DMS 273 treated with DMSO at 0.1 percent for 48 hours (cell line): ENCODE results near the gene SLC6A19.
"Not testable (repeated sequence)": the region's sequence is repeated elsewhere in the genome, so short reads cannot be mapped to it uniquely, and the experiment has no call there.

Experiments used
- DNase-seq: peaks from one replicate; lab custom pipeline; 2025; lab: John Stamatoyannopoulos, UW

Gene SLC6A19

GRCh38 chr5:1201327-1202025 lies at the start of gene SLC6A19:
TSS of gene SLC6A19 (plus strand) at chr5:1201595. CDS start at chr5:1201651, 56 bp downstream.
- no peak for DNase-seq

GRCh38 chr5:1152156-1152555 lies 49.2 kb upstream of the SLC6A19 start:
- no peak for DNase-seq

DNA sequence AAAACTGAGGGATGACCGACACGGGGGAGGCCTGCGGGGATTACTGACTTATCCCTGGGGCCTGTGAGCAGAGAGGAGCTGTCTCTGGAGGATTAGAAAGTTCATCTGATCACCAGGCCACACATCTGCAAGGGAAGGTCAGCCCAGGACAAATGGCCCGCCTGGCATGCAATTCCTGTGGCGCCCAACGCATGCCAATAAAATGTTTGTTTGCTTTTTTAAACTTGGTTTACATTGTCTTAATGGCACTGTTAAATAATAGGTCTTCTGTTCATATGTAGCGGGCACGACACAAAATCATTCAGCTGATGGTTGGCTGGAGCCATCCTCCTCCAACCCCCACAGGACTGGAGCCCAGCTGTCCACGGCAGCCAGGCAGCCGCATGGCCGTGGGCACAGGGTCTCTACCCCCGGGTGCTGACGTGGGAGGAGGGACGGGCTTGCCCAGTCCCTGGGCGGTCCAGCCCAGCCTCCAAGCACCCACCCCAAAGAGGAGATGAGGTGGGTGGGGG lies 48.6 kb upstream of the SLC6A19 start:
- no peak for DNase-seq

- no peak for DNase-seq
Observed at GRCh38 chr5:1153428-1153827, 48.0 kb upstream of the SLC6A19 start.

- no peak for DNase-seq
Observed at GRCh38 chr5:1155191-1156032, 46.0 kb upstream of the SLC6A19 start.

DNA sequence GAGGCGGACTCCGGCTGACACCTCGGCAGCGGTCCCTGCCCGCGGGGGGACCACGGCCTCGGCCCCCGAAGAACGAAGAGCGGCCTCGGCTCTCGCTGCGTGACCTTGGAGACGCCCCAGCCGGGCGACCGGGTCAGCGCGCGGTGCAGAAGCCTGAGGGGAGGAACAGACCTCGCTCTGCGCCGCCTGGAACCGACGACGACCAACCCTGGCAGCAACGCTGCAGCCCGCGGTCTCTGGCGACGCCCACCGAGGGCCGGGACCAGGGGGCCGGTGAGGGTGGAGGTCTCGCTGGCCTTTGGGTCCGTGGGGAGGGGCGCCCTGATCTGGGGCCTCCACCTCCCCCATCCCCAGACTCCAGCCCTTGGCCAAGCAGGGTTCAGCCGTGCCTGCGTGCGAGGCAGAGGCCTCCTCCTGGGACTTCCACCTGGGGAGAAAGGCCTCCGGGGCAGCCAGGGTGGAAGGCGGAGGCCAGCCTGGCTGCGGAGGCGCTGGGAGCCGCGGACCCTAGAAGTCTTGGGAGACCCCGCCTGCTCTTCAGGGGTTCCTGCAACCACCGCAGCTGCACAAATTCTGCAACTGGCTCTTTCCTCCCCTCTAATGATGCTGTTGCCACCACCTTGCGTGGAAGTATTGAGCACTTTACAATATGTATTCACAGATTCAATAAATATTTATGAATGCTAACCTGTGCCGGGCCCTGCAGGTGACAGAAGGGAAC lies 45.2 kb upstream of the SLC6A19 start:
- no peak for DNase-seq

DNA sequence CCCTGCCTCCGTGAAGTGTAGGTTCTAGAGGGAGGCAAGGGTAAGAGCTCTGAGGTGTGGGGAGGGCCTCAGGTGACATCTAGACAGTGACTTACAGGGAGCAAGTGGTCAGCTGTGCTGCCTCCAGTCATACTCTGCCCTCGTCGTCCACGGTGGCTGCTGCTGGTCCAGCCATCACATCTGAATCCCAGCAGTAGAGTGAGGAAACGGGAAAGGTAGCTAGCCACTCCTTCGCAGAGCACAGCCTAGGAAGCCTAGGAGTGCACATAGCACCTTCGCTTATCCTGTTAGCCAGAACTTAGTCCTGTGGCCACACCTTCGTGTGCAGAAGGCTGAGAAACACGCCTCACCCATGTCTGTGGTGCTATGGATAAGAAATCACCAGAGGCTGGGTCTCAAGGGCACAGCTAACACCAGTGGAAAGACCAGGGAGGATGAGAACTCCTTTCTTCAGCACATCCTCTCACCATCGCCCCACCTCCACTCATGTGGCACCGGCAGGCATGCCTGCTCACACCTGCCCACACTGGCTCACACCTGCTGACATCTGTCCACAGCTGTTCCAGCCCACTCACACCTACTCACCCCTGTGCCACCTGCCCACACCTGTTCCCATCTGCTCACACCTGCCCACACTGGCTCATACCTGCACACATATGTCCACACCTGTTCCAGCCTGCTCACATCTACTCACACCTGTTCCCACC lies 44.5 kb upstream of the SLC6A19 start:
- no peak for DNase-seq

GRCh38 chr5:1157461-1157986 lies 43.9 kb upstream of the SLC6A19 start:
- not testable (repeated sequence) for DNase-seq

GRCh38 chr5:1158647-1159340 lies 42.6 kb upstream of the SLC6A19 start:
- DNase-seq, result no peak

DNA sequence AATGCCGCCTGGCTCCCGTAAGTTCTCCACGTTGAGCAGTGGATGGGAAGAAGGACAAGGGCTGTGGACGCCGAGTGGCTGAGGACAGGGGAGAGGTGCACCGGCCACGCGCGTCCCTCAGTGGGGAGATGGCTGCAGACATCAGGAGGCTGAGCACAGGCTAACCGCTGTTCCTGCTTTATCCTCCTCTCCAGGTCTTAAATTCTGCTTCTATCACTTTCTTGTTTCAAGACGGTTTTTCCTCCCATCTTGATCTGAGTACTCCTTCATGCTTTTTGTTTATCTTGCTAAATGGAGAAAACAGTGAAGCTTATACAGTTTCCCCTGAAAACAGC lies 42.1 kb upstream of the SLC6A19 start:
- DNase-seq, result no peak

DNA sequence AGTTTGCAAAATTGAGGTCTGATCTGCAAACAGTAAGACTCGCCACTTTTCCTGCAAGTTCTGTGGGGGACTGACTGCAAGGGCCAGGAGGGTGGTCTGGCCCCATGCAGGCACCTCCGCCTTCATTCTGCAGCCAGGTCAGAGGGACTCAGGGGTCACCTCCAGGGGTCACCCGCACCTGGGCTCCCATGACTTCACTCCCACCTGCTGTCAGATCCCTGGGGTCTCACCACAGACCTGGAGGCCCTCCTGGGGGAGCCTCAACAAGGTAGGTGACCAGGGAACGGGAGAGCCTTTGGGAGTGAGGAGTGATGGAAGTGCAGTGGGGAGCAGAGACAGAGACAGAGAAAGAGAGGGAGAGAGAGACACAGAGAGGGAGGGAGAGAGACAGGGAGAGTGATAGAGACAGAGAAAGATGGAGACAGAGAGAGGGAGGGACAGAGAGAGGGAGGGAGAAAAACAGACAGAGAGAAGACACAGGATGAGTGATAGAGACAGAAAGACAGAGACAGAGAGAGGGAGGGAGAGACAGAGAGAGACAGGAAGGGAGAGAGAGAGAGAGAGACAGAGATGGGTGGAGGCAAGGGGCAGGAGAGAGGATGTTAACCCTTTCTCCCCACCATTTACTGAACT lies 41.5 kb upstream of the SLC6A19 start:
- no peak for DNase-seq

DNA sequence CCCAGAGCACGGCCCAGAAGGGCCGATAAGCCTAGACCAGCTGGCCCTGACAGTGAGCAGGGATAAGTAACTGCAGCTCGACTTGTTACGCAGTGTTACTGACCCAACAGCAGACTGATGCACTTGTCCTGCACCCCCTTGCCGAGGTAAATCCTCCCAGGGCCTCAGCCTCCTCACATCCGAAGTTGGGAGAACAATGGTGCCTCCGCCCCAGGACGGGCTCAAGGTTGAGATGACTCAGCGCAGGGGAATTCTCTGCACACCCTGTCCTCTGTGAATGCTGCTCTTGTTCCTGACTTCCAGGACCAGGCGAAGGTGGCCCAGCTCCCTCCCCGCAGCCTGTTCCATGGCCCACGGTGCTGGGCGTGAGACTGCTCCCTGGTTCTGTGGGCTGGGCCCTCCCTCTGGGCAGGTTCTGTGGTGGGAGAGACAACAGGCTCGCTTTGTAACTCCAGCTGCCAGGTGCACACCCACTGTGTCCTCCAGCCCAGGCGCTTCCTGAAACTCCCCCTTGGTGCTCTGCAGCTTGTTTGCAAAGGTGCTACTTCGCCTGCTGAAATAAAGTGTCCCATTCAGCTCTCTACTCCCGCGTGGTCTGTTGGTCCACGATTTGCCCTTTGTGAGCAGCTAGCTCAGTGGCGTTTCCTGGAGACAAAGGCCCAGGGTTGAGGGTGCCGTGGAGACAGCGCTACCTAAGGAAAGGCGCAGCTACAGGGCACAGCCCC lies 40.1 kb upstream of the SLC6A19 start:
- no peak for DNase-seq

GRCh38 chr5:1161833-1162229 lies 39.6 kb upstream of the SLC6A19 start:
- no peak for DNase-seq

- DNase-seq, result no peak
Observed at GRCh38 chr5:1162276-1162675, 39.1 kb upstream of the SLC6A19 start.

DNA sequence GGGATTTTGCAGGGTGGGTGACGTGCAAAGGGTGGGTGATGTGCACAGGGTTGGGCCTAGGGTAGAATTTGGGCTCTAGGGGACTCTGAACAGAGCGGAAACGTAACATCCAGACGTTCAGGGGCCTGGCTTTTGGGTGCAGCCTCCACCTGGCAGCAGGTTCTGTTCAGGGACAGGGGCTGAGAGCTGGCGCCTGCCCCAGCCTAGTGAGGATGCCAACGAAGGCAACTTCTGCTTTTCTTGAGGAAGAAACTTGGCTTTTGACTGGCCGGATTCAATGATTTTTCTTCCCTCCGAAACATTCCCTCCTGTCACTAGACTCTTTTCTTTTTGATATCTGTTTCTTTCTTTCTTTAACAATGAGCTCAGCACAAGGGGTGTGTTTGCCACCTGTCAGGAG lies 38.6 kb upstream of the SLC6A19 start:
- DNase-seq, result no peak

GRCh38 chr5:1163366-1163765 lies 38.0 kb upstream of the SLC6A19 start:
- no peak for DNase-seq

- DNase-seq, result no peak
Observed at GRCh38 chr5:1163879-1164278, 37.5 kb upstream of the SLC6A19 start.

- no peak for DNase-seq
Observed at GRCh38 chr5:1164696-1165630, 36.4 kb upstream of the SLC6A19 start.

GRCh38 chr5:1165864-1166263 lies 35.5 kb upstream of the SLC6A19 start:
- DNase-seq, result no peak
